Measurements from ENCODE around the gene WDR45. TPM values are rescaled to one million over a fixed set of nuclear protein-coding genes. Genes with fewer than 3 reads are reported as not detected.

The WDR45 gene
- total and polyA plus RNA-seq, 2 of the 13 experiments (the other 11 are each of a cell fraction or from before 2014, with no cell fraction given), result 16.4 to 65.5 TPM

DNA sequence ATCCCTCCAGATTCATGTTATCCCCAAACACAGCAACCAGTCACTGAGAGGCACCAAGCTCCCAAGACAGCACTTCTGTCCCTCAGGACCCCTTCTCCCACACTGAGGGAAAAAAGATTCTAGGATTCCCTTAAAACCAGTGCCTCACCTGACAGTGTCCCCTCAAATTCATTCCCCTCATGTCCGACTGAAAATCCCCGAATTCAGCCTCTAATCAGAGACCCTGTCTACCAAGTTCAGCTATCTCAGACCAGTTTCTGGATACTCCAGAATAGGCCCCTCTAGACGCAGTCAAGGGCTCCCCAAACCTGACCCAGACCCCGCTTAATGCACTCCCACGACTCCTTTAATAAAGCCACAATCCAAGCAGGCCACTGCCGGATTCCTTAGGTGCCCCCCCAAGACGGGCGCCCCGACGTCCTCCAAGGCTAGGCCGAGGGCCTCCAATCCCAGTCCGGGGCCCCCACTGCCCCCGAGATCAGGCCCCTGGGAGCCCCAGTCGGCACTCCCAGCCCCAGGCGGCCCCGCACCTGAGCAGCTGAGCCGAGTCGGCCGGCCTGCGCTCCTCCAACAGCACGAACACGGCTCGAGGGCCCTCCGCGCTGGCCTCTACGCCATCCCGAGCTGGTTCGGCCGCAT, 37.0 kb downstream of the WDR45 start (continued):
- TF ChIP-seq, protein P1, sequence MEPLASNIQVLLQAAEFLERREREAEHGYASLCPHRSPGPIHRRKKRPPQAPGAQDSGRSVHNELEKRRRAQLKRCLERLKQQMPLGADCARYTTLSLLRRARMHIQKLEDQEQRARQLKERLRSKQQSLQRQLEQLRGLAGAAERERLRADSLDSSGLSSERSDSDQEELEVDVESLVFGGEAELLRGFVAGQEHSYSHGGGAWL (CRISPR knock-in tag; IDR thresholded peaks at IDR 0.05), result no peak
- TF ChIP-seq ZNF724P (CRISPR knock-in tag; IDR thresholded peaks at IDR 0.05; ENCODE audit: borderline replicate concordance), result no peak
- TF ChIP-seq RFX5 (IDR thresholded peaks at IDR 0.05; ENCODE audit: low read depth, low read length), result no peak
- TF ChIP-seq, protein P2, sequence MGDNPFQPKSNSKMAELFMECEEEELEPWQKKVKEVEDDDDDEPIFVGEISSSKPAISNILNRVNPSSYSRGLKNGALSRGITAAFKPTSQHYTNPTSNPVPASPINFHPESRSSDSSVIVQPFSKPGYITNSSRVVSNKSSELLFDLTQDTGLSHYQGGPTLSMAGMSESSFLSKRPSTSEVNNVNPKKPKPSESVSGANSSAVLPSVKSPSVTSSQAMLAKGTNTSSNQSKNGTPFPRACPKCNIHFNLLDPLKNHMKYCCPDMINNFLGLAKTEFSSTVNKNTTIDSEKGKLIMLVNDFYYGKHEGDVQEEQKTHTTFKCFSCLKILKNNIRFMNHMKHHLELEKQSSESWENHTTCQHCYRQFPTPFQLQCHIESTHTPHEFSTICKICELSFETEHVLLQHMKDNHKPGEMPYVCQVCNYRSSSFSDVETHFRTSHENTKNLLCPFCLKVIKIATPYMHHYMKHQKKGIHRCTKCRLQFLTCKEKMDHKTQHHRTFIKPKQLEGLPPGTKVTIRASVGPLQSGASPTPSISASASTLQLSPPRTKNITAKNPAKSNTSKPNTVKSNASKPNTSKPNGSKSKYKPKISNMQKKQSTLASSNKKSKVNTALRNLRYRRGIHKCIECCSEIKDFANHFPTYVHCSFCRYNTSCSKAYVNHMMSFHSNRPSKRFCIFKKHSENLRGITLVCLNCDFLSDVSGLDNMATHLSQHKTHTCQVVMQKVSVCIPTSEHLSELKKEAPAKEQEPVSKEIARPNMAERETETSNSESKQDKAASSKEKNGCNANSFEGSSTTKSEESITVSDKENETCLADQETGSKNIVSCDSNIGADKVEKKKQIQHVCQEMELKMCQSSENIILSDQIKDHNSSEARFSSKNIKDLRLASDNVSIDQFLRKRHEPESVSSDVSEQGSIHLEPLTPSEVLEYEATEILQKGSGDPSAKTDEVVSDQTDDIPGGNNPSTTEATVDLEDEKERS (CRISPR knock-in tag; IDR thresholded peaks at IDR 0.05), result no peak
- no peak for TF ChIP-seq FOXJ3 (CRISPR knock-in tag; IDR thresholded peaks at IDR 0.05; ENCODE audit: borderline replicate concordance)
- TF ChIP-seq ZFY (CRISPR knock-in tag; IDR thresholded peaks at IDR 0.05), result peak; percentile 50
- peak; percentile 61; the same call in 1 of the 2 replicates for TF ChIP-seq ZNF768 (CRISPR knock-in tag; IDR thresholded peaks at IDR 0.05)
- TF ChIP-seq ZSCAN22 (CRISPR knock-in tag; IDR thresholded peaks at IDR 0.05), result no peak
- TF ChIP-seq, protein P3, sequence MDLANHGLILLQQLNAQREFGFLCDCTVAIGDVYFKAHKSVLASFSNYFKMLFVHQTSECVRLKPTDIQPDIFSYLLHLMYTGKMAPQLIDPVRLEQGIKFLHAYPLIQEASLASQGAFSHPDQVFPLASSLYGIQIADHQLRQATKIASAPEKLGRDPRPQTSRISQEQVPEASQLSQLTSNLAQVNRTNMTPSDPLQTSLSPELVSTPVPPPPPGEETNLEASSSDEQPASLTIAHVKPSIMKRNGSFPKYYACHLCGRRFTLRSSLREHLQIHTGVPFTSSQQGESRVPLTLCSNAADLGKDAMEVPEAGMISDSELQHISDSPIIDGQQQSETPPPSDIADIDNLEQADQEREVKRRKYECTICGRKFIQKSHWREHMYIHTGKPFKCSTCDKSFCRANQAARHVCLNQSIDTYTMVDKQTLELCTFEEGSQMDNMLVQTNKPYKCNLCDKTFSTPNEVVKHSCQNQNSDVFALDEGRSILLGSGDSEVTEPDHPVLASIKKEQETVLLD (CRISPR knock-in tag; IDR thresholded peaks at IDR 0.05; ENCODE audit: low read depth), result no peak
- peak; percentile 63; the same call in 1 of the 2 replicates for TF ChIP-seq ZNF777 (CRISPR knock-in tag; IDR thresholded peaks at IDR 0.05)
- TF ChIP-seq SOX6 (IDR thresholded peaks at IDR 0.05), result no peak
- no peak for TF ChIP-seq SOX6 (CRISPR knock-in tag; IDR thresholded peaks at IDR 0.05)
- TF ChIP-seq YY1 (IDR thresholded peaks at IDR 0.05; ENCODE audit: insufficient read depth, insufficient replicate concordance, low read depth, low read length), result no peak
- no peak for TF ChIP-seq SPEN (CRISPR knock-in tag; IDR thresholded peaks at IDR 0.05; ENCODE audit: low read depth)
- no peak for TF ChIP-seq ZNF331 (CRISPR knock-in tag; IDR thresholded peaks at IDR 0.05)
- peak; percentile 16; the same call in 1 of the 2 replicates for TF ChIP-seq TBX2 (CRISPR knock-in tag; IDR thresholded peaks at IDR 0.05; ENCODE audit: borderline replicate concordance)
- TF ChIP-seq, protein P4, sequence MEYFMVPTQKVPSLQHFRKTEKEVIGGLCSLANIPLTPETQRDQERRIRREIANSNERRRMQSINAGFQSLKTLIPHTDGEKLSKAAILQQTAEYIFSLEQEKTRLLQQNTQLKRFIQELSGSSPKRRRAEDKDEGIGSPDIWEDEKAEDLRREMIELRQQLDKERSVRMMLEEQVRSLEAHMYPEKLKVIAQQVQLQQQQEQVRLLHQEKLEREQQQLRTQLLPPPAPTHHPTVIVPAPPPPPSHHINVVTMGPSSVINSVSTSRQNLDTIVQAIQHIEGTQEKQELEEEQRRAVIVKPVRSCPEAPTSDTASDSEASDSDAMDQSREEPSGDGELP (IDR thresholded peaks at IDR 0.05; ENCODE audit: borderline replicate concordance, low read depth), result 0 out of 2 replicates have a peak, but pooled peaks have one; percentile 21
- TF ChIP-seq ELF4 (CRISPR knock-in tag; IDR thresholded peaks at IDR 0.05; ENCODE audit: borderline replicate concordance), result no peak
- TF ChIP-seq ZBTB42 (CRISPR knock-in tag; IDR thresholded peaks at IDR 0.05), result no peak
- 0 out of 2 replicates have a peak, but pooled peaks have one; percentile 9 for TF ChIP-seq PHF20 (CRISPR knock-in tag; IDR thresholded peaks at IDR 0.05)
